GM19463 (cell line): ENCODE measurements around the gene ANKLE1.
A peak's percentile ranks its signal among the peaks of the same experiment; 100 is the strongest.
"Not testable (repeated sequence)": the region's sequence is repeated elsewhere in the genome, so short reads cannot be mapped to it uniquely, and the experiment has no call there.

ENCODE experiments used
- ATAC-seq: cut with Tn5 transposase; IDR thresholded peaks from one replicate; pipeline ENCODE4 v1.9.1; 2021; ENCODE audit warnings: mild to moderate bottlenecking, moderate library complexity; ENCODE audit not compliant: unreplicated experiment

The ANKLE1 gene

DNA sequence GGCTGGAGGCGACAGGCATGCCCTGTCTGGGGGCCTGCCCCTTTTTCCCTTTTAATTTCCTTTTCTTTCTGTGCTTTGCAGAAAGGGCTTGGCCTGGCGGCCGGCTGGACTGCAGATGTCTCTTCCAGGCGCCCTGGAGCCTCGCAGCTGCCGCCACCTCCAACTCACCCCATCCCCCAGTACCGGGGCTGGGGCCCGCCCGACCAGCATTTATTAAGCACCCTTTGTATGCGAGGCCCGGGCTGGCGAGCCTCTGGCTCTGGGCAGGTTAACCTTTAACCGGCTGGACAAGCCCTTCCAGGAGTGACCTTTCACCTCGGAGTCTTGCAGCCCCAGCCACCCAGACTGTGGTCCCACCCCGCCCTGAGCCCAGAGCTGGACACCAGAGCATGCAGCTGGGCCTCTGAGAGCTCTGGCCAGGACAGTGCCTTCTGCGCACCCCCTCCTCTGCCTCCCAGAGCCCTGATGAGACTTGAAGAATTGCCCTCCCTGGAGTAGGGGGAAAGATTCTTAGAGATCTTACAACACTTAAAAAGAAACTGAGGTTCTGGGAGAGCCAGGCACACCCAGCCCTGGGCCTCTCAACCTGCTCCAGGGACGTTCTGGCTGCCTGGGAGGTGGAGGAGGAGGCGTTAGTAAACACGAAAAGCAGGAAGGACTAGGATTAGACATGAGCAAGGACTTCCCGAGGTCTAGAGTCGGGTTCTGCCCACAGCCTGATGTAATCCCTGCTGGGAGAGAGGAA lies 34.8 kb upstream of the ANKLE1 start:
- no peak for ATAC-seq

DNA sequence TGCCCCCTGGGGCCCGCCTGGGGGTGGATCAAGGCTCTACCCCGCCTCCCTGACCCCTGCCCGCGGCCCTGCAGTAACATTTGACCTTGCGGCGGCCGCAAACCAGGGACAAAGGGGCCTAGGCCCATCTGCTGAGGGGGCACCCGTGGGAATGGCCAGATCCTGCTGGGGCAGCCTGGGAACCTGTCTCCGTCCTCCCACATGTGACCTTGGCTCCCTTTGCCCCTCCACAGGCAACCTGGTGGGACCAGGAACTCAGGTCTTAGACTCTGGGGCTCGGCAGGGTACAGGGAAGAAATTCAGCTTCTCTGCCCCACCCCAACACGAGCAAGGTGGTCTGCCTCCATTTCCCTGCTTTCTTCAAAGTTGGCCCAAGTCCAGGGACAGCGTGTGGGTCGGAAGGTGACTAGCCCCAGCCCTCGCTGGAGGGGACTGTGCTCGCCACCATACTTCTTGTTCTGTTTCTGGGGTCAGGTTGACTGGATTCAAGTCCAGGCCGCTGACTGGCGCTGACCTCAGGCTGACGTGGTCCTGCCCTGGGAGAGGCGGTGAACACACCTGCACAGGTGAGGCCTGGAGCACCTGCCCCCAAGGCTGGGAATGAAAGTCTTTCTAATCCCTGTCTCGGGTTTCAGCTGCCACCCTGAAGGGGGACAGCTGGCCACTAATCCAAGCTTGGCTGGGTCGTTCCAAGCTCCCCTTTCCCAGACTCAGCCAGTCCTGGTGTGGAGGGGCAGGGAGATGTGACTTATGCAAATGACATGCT lies 33.5 kb upstream of the ANKLE1 start:
- ATAC-seq: no peak

GRCh38 chr19:17249887-17250548 lies 31.7 kb upstream of the ANKLE1 start:
- ATAC-seq: no peak

DNA sequence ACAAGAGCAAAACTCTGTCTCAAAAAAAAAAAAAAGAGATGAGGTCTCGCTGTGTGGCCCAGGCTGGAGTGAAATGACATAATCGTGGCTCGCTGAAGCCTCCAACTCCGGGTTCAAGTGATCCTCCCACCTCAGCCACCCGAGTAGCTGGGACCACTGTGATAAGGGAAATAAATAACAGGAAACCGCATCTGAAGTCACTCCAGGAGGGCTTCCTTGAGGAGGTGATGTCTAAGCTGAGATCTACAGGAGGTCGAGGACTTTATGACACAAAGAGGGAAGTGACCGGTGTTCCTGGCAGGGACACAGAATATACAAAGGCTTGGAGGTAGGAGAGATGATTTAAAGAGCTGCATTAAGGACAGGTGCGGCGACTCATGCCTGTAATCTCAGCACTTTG lies 27.1 kb upstream of the ANKLE1 start:
- no peak for ATAC-seq

- no peak for ATAC-seq
Observed at GRCh38 chr19:17255150-17255621, 26.5 kb upstream of the ANKLE1 start.

GRCh38 chr19:17256130-17256529 lies 25.6 kb upstream of the ANKLE1 start:
- no peak for ATAC-seq

- no peak for ATAC-seq
Observed at GRCh38 chr19:17259118-17259780, 22.5 kb upstream of the ANKLE1 start.

DNA sequence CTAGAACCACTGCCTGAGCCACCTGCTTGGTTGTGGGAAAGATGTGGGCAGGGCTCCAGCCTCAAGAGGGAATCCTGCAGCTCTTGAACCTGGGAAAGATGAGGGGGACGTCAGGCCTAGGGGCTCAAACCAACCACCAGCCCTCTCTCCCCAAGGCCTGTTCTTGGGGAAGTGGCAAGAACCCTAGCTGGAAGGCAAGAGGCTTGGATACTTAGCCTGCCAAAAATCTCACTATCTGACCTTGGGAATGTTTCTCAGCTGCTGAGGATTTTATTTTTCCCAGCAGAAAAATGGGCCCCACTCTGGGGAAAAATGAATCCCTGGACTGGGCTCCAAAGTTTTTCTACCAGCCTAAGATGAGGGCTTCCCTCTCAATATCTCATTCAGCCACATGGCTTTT lies 21.8 kb upstream of the ANKLE1 start:
- no peak for ATAC-seq

DNA sequence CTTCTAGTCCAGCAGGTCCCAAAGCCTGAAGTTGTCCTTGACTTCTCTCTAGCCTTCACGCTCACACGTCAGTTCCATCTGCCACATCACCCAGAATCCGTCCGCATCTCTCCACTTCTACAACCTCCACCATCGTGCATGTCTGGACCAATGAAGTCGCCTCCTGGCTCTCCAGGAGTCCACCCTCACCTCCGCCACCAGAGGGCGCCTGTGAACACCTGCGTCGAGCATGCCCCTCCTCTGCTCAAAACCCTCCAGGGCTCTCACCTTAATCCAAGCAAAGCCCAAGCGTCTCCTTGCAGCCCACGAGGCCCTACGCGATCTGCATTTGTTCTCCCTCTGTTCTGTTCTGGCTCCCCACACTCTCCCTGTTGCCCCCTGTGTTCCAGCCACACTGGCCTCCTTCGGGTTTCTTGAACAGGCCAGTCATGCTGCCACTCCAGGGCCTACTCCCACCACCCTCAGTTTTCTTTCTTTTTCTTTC lies 20.8 kb upstream of the ANKLE1 start:
- ATAC-seq: peak; percentile 76

- no peak for ATAC-seq
Observed at GRCh38 chr19:17262557-17262956, 19.1 kb upstream of the ANKLE1 start.

GRCh38 chr19:17263712-17264640 lies 17.7 kb upstream of the ANKLE1 start:
- no peak for ATAC-seq

DNA sequence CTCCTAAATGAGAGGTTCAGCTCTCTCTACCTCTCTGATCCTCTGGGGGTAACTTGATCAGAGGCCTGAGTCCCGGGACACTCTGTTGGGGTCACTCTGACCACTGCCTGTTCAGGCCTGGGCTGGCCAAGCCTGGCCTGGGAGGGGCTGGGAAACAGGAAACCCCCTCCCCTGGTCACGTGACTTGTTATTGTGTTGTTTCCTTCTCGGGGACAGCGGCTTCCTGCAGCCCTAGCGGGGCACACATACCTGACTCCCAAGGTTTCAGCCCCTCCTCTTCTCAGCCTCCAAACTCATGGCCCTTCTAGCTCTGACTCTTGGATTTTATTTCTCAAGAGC lies 17.1 kb upstream of the ANKLE1 start, which contains the start of gene USHBP1:
TSS of gene USHBP1 (minus strand) at position 105 of the 339 bp plus-strand sequence. CDS start 446 bp downstream, outside the sequence.
- no peak for ATAC-seq

GRCh38 chr19:17266026-17266425 lies 15.7 kb upstream of the ANKLE1 start:
- no peak for ATAC-seq

DNA sequence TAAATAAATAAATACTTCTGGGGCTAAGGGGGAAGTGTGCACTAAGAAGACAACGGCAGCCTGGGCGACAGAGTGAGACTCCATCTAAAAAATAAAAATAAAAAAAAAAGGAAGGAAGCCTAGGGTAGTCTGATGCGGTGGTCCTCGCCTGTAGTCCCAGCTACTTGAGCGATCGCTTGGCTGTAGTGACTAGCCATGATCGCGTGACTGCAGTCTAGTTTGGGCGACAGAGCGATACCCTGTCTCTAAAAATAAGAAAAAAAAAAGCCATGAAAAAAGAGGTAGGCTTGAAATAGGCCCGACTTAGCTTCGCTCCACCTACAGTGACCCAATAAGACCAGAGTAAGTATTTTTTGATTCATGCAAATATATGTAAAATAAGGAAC lies 15.1 kb upstream of the ANKLE1 start:
- peak; percentile 3 for ATAC-seq

DNA sequence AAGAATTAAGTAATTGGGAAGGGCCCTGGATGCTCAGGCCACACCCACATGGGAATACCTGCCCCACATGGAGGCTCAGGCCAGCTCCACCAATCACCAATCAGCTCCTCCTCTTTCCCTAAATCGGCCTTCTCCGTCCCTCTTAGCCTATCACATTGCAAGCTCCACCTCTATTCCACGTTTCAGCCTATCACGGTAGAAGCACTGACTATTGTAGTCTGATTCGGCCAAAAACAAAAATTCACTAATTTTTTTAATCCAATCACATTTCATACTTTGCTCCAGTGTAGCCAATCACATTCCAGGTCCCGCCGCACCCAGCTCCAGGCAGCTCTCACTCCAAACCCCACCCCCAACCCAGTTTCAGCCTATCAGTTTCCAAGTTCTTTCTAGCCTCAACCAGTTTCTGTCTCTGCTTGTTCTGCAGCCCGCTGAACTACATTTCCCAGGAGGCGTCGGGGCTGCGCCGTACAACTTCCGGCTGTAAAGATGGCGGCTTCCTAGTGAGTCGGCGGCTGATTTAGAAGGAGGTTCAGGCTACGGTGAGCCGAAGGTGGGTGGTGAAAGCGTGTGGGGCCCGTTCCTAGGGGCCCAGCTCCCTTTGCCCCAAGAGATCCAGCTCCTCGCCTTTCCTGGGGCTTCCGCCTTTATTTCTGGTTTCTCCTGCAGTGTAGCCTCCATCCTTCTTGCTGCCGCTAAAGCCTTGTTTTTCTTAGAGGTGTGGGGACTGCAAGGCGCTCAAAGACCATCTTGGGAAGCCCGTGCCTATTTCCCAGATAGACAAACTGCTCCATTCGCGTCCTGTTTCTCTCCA lies 14.5 kb upstream of the ANKLE1 start, which contains the start of gene BABAM1:
TSS of gene BABAM1 (plus strand) at position 469 of the 814 bp plus-strand sequence. CDS start 1,364 bp downstream, outside the sequence.
- ATAC-seq: peak; percentile 89

GRCh38 chr19:17268754-17269153 lies 12.9 kb upstream of the ANKLE1 start:
- ATAC-seq: no peak

DNA sequence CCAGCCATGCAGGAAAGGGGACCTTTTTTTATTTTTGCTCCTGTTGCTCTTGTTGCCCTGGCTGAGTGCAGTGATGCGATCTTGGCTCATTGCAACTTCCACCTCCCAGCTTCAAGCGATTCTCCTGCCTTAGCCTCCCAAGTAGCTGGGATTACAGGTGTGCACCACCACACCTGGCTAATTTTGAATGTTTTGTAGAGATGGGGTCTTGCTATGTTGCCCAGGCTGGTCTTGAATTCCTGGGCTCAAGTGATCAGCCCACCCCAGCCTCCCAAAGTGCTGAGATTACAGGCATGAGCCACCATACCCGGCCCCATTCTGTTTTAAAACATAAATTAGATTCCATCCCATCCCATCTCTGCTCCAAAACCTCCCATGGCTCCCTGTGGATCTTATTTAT lies 6.8 kb upstream of the ANKLE1 start:
- ATAC-seq: not testable (repeated sequence)

DNA sequence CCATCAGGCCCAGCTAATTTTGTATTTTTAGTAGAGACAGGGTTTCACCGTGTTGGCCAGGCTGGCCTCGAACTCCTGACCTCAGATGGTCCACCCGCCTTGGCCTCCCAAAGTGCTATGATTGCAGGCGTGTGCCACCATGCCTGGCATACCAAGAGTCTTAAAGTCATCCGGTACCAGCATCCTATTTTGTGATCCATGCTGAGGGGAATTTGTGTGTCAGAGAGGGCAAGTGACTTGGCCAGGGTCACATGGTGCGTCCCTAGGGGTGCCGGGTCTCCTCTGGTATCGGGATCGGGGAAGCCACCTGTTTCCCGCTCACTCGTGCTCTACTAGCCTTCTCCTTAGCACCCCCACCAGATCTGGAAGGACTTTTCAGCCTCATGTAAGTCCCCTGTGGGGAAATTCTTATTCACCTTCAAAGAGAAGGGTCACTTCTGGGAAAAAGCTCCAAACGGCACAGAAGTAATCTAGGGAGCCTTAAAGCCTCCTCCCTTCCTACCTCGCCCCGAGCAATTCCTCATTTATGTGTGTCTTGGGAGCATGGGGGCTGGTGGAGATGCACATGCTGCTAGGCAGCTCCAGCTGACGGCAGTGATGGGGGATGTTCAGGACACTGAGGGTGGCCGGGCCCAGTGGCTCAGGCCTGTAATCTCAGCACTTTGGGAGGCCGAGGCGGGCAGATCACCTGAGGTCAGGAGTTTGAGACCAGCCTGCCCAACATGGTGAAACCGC lies 6.1 kb upstream of the ANKLE1 start:
- no peak for ATAC-seq
